Right atrium auricular region (tissue), 2 donors: ENCODE data around the gene OR9K2. TPM values are rescaled to one million over a fixed set of nuclear protein-coding genes. Genes with fewer than 3 reads are reported as not detected.

Experiments used
- DNase-seq: peaks from one replicate; pipeline ENCODE4 v3.0.0-alpha.2; 2019; ENCODE audit warnings: low spot score
- H3K27ac ChIP-seq, 2 donors: fragments of 200-600 bp; sonication (generic); 1 replicate in 1 of 2; 2 replicates in 1 of 2; pipeline ENCODE4 v1.5.1; 2016 to 2019
- H3K27me3 ChIP-seq, 2 donors: fragments of 200-600 bp; sonication (generic); one replicate each; pipeline versions ENCODE4 v1.5.1 to v1.6.0; 2017 to 2019
- H3K36me3 ChIP-seq: fragments of 200-600 bp; sonication (generic); one replicate; pipeline ENCODE4 v1.5.1; 2016
- H3K4me1 ChIP-seq, 2 donors: fragments of 200-600 bp; sonication (generic); one replicate each; pipeline versions ENCODE4 v1.5.1 to v1.6.0; 2017 to 2019
- H3K4me3 ChIP-seq, 2 donors: fragments of 200-600 bp; sonication (generic); 1 replicate in 1 of 2; 2 replicates in 1 of 2; pipeline ENCODE4 v1.5.1; 2017 to 2019; ENCODE audit warnings: mild to moderate bottlenecking in 1 of 2, moderate library complexity in 1 of 2
- H3K9me3 ChIP-seq, 2 donors: fragments of 200-600 bp; sonication (generic); one replicate each; pipeline ENCODE4 v1.5.1; 2019
- total RNA-seq, 2 donors: library from RNA; depleted of rRNA; stranded (reverse); fragments of >200 nt; gene quantifications; one replicate each; pipeline ENCODE4 v1.1.0, GENCODE V29; 2016
- TF ChIP-seq, protein P1 (sequence below), 2 donors: fragments of 200-600 bp; sonication (generic); IDR thresholded peaks; one replicate each; pipeline ENCODE4 v1.5.1; 2019; ENCODE audit warnings: antibody characterized with exemption in 2 of 2

OR9K2 gene
- total RNA-seq, 2 donors from 2014 or later: not detected

GRCh38 chr12:55173456-55173855 lies 47.2 kb downstream of the OR9K2 start:
- H3K4me1 ChIP-seq: no peaks in the 10 kb centered on the region
- H3K27ac ChIP-seq: no peak overlapping the region
- no peak for DNase-seq
- TF ChIP-seq, protein P1, sequence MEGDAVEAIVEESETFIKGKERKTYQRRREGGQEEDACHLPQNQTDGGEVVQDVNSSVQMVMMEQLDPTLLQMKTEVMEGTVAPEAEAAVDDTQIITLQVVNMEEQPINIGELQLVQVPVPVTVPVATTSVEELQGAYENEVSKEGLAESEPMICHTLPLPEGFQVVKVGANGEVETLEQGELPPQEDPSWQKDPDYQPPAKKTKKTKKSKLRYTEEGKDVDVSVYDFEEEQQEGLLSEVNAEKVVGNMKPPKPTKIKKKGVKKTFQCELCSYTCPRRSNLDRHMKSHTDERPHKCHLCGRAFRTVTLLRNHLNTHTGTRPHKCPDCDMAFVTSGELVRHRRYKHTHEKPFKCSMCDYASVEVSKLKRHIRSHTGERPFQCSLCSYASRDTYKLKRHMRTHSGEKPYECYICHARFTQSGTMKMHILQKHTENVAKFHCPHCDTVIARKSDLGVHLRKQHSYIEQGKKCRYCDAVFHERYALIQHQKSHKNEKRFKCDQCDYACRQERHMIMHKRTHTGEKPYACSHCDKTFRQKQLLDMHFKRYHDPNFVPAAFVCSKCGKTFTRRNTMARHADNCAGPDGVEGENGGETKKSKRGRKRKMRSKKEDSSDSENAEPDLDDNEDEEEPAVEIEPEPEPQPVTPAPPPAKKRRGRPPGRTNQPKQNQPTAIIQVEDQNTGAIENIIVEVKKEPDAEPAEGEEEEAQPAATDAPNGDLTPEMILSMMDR (IDR thresholded peaks at IDR 0.05): no peak
- H3K9me3 ChIP-seq: no peaks in the 10 kb centered on the region
- no peak overlapping the region for H3K4me3 ChIP-seq
- no peaks in the 10 kb centered on the region for H3K27me3 ChIP-seq
- no peaks in the 10 kb centered on the region for H3K36me3 ChIP-seq

Other genes with a start within 250 kb of the OR9K2 start
- under 1 TPM in 1 of 2 donors, not detected in 1; 0.19 TPM for gene TESPA1, start 141.6 kb upstream of the OR9K2 start, total RNA-seq
- not detected for gene NEUROD4, start 106.4 kb upstream of the OR9K2 start, total RNA-seq
- not detected for gene OR10A7, start 94.6 kb downstream of the OR9K2 start, total RNA-seq
- not detected for gene OR6C74, start 118.2 kb downstream of the OR9K2 start, total RNA-seq
- not detected for gene OR6C6, start 170.2 kb downstream of the OR9K2 start, total RNA-seq
- gene OR6C1, start 187.9 kb downstream of the OR9K2 start, total RNA-seq: not detected
- gene OR6C3, start 204.3 kb downstream of the OR9K2 start, total RNA-seq: not detected
- gene OR6C75, start 236.6 kb downstream of the OR9K2 start, total RNA-seq: not detected